GM18526 (cell line): ENCODE data around the gene UNC13B.

Experiments used
- POLR2A ChIP-seq: IDR thresholded peaks from 3 replicates; pipeline ENCODE4 v1.6.1; 2011; ENCODE audit not compliant: insufficient read length; ENCODE audit errors: extremely low read depth

Gene UNC13B

DNA sequence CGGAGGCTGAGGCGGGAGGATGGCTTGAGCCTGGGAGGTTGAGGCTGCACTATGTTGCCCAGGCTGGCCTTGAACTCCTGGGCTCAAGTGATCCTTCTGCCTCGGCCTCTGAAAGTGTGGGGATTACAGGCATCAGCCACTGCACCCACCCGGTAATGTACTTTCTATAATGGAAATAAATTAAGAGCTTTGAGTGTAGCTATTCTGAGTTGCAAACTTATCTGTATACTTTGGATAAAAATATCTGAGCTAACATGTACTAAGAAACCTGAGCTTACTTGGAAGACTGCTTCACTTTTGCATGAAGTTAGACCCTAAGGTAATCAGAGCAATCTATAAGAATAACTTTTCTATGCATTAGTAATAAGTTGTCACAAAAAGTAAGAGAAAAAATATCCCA is 50.0 kb downstream of the UNC13B start:
- TF ChIP-seq POLR2A = no peak

DNA sequence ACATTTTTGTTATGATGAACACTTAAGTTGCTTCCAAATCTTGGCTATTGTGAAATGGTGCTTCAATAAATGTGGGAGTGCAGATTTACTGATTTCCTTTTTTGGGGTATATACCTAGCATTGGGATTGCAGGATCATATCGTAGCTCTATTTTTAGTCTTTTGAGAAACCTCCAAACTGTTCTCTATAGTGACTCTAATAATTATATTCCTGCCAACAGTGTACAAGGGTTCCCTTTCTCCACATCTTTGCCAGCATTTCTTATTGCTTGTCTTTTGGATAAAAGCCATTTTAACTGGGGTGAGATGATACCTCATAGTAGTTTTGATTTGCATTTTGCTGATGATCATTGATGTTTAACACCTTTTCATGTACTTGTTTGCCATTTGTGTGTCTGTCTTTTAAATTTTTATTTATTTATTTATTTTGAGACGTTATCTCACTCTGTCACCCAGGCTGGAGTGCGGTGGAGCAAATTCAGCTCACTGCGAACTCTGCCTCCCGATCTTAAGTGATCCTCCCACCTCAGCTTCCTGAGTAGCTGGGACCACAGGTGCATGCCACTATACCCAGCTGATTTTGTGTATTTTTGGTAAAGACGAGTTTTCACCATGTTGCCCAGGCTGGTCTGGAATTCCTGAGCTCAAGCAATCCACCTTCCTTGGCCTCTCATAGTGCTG is 59.0 kb downstream of the UNC13B start:
- TF ChIP-seq POLR2A = no peak

GRCh38 chr9:35225677-35226076 is 63.9 kb downstream of the UNC13B start:
- TF ChIP-seq POLR2A = no peak

DNA sequence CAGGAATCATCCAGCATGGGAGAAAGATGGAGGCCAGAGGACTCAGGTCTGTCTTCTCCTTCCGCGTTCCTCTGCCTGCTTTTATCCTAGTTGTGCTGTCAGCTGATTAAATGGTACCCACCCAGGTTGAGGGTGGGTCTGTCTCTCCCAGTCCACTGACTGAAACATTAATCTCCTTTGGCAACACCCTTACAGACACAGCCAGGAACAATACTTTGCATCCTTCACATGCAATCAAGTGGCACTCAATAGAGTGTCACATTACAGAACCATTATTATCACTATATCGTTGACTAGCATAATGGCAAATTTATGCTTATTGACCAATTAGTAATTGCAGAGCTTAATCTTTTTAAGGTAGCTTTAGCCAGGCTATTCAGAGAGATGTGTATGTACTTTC is 64.8 kb downstream of the UNC13B start:
- TF ChIP-seq POLR2A = no peak

DNA sequence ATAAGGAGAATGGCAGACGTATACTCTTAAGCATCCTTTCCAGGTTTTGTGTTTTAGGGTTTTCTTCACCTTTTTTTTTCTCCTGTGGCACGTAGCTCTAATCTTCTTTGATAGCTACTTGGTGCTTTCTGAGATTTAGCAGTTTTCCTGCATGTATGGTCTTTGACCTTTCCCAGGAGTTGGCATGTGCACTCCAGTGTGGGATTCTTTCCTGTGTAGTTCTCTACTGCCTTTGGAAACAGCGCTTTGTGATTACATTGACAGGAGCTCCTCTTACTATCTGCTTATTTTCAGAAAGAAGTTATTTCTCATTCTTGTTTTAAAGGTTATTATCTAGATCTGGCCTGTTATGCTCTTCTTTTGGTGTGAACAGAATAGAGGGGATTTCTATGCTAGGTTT is 65.5 kb downstream of the UNC13B start:
- no peak for TF ChIP-seq POLR2A

GRCh38 chr9:35229066-35229778 is 67.4 kb downstream of the UNC13B start:
- TF ChIP-seq POLR2A = no peak

DNA sequence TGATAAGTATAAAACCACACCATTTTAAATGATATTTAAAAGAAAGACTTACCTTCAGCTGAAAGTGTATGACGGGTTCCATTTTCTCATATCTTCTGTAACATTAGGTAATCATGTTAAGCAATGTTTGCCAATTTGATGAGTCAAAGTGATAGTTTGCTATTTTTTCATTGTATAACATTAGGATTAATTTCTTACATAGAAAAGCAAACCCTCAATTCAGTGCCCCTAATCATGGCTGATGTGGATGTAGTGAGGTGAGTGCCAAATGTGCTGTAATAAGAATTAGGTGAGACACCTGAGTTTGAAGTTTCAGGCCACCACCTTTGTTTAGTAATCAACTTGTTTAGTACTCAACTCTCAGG is 68.0 kb downstream of the UNC13B start:
- TF ChIP-seq POLR2A = no peak

GRCh38 chr9:35232867-35233544 is 71.2 kb downstream of the UNC13B start:
- no peak for TF ChIP-seq POLR2A

DNA sequence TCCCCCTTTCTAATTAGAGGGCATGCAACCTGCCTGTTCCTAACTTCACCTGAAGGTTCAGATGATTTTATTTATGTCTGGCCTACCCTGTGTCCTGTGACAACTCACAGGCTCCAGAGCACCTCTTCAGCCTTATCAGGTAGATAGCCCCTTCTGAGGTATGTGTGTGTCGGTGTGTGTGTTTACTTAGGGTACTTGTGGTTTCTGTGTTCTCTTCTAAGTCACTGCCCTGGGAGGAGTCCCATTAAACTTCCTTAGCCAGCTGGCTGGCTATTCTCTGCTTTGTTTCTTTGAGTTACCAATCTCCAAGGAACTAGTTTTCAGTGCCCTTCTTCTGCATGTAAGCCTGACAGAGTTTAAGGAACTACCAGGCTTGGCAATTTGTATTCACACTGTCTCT is 74.9 kb downstream of the UNC13B start:
- TF ChIP-seq POLR2A = no peak

GRCh38 chr9:35237311-35237710 is 75.5 kb downstream of the UNC13B start:
- no peak for TF ChIP-seq POLR2A

GRCh38 chr9:35253075-35253474 is 91.3 kb downstream of the UNC13B start:
- no peak for TF ChIP-seq POLR2A

GRCh38 chr9:35254237-35254636 is 92.4 kb downstream of the UNC13B start:
- TF ChIP-seq POLR2A = no peak

DNA sequence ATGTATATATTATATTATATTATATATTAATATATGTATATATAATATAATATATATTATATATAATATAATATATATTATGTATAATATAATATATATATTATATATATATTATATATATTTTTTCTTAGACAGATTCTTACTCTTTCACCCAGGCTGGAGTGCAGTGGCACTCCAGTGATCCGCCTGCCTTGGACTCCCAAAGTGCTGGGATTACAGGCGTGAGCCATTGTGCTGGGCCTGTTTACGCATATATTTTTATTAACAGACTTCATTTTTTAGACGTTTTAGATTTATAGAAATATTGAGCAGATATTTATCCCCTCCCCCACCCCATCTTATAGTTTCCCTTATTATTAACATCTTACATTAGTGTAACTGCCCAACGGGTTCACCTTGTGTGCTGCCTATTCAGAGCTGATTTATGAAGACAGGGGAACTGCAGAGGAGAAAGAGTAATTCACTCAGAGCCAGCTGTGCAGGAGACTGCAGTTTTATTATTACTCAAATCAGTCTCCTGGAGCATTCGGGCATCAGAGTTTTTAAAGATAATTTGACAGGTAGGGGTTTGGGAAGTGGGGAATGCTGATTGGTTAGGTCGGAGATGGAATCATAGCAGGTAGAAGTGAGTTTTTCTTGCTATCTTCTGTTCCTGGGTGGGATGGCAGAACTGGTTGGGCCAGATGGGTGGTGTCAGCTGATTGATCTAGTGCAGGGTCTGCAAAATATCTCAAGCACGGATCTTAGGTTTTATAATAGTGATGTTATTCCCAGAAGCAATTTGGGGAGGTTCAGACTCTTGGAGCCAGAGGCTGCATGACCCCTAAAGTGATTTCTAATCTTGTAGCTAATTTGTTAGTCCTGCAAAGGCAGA is 93.4 kb downstream of the UNC13B start:
- no peak for TF ChIP-seq POLR2A

- TF ChIP-seq POLR2A = no peak
Measured at GRCh38 chr9:35257986-35258659, 96.3 kb downstream of the UNC13B start.
